ENCODE data around the gene CARD10. TPM values are rescaled to one million over a fixed set of nuclear protein-coding genes. Genes with fewer than 3 reads are reported as not detected.

Gene CARD10
- total RNA-seq, 1 experiment from 2014 or later = 26.5 TPM

DNA sequence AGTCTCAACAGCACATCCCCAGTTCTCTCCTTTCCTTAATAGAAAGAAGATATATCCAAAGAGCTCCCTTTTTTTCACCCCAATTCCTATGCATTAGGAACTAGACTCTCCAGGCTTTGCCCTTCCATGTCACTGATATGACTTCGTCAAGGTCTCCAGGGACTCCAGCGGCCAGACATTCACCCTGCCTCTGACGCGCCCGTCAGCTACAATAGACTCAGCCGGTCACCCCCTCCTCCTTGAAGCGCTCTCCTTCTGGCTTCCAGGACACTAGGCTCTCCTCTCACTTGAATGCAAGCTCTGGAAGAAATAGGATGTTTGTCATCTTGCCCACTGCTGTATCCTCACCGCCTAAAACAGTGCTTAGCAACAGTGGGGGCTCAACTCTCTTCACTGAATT, 77.1 kb downstream of the CARD10 start:
- BruUV-seq (replicated peaks) = no TSS peak
- POLR2A ChIA-PET = interaction anchor here (0.6 to 0.7 kb wide), 2 partner anchors 25 to 1420 kb away, joined by 3 to 8 read pairs; no protein-coding TSS in a partner anchor
- no peak for DNase-seq
- Mint-ChIP-seq H3K27ac (ENCODE audit: unreplicated experiment) (no peak overlapping the region), H3K4me3 (ENCODE audit: unreplicated experiment) (no peak overlapping the region), H3K27me3 (ENCODE audit: insufficient read depth, unreplicated experiment) (no peaks in the 10 kb centered on the region), H3K4me1 (ENCODE audit: low read depth, unreplicated experiment) (peaks cover 6% of the 10 kb centered on the region), H3K36me3 (ENCODE audit: insufficient read depth, unreplicated experiment) (no peaks in the 10 kb centered on the region), H3K9me3 (ENCODE audit: unreplicated experiment) (peaks cover 26% of the 10 kb centered on the region)
- TF ChIP-seq, protein P1, sequence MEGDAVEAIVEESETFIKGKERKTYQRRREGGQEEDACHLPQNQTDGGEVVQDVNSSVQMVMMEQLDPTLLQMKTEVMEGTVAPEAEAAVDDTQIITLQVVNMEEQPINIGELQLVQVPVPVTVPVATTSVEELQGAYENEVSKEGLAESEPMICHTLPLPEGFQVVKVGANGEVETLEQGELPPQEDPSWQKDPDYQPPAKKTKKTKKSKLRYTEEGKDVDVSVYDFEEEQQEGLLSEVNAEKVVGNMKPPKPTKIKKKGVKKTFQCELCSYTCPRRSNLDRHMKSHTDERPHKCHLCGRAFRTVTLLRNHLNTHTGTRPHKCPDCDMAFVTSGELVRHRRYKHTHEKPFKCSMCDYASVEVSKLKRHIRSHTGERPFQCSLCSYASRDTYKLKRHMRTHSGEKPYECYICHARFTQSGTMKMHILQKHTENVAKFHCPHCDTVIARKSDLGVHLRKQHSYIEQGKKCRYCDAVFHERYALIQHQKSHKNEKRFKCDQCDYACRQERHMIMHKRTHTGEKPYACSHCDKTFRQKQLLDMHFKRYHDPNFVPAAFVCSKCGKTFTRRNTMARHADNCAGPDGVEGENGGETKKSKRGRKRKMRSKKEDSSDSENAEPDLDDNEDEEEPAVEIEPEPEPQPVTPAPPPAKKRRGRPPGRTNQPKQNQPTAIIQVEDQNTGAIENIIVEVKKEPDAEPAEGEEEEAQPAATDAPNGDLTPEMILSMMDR (IDR thresholded peaks at IDR 0.05; ENCODE audit: insufficient read depth in 1 of 2, low read depth in 1 of 2, low read length in 1 of 2, severe bottlenecking in 1 of 2, unreplicated experiment in 1 of 2) = no peak
- intact Hi-C loops (cut with micrococcal nuclease; ENCODE audit: unreplicated experiment) = no loop called here
- H3K27me3 ChIP-seq (replicated peaks; ENCODE audit: control insufficient read depth, insufficient read depth, low read length) = no peaks in the 10 kb centered on the region
- peaks cover 8% of the 10 kb centered on the region; the same call in 1 of the 2 replicates for H3K9me3 ChIP-seq
- CTCF ChIA-PET = interaction anchor here (0.8 to 1.5 kb wide), 3 partner anchors 13 to 100 kb away, joined by 3 to 5 read pairs (median 4); no protein-coding TSS in a partner anchor
- no peak overlapping the region for H3K4me3 ChIP-seq (ENCODE audit: low read depth, low read length)
- H3K36me3 ChIP-seq (ENCODE audit: control insufficient read depth, insufficient read depth, low read length) = no peaks in the 10 kb centered on the region
- no peaks in the 10 kb centered on the region for H3K4me1 ChIP-seq

DNA sequence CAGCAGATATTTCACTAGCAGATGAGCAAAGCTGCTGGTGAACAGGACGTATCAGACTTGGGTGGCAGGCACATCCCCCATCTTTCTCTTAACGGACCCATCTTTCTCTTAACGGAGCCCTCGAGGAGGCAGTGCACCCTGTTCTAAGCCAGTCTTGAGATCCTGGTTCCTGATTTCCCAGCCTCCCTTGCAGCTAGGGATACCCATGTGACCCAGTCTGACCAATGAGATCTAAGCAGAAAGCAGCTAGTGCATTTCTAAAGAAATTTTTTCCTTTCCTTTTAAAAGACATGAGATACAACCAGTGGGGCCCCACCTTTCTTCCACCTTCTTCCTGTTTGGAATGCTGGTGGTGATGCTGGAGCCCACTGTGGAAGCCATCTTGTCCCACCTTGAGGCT, 78.3 kb downstream of the CARD10 start:
- Mint-ChIP-seq H3K27ac (ENCODE audit: unreplicated experiment) (no peak overlapping the region), H3K4me1 (ENCODE audit: low read depth, unreplicated experiment) (peaks cover 6% of the 10 kb centered on the region), H3K4me3 (ENCODE audit: unreplicated experiment) (no peak overlapping the region), H3K9me3 (ENCODE audit: unreplicated experiment) (peaks cover 26% of the 10 kb centered on the region), H3K27me3 (ENCODE audit: insufficient read depth, unreplicated experiment) (no peaks in the 10 kb centered on the region), H3K36me3 (ENCODE audit: insufficient read depth, unreplicated experiment) (no peaks in the 10 kb centered on the region)
- H3K27me3 ChIP-seq (replicated peaks; ENCODE audit: control insufficient read depth, insufficient read depth, low read length) = no peaks in the 10 kb centered on the region
- no peaks in the 10 kb centered on the region for H3K4me1 ChIP-seq
- no TSS peak for BruUV-seq (replicated peaks)
- DNase-seq = no peak
- CTCF ChIA-PET = interaction anchor here (1.5 kb wide), 1 partner anchor 16 kb away, joined by 5 read pairs; no protein-coding TSS in a partner anchor
- no peaks in the 10 kb centered on the region for H3K36me3 ChIP-seq (ENCODE audit: control insufficient read depth, insufficient read depth, low read length)
- intact Hi-C loops (cut with micrococcal nuclease; ENCODE audit: unreplicated experiment) = no loop called here
- POLR2A ChIA-PET = no interaction called here
- H3K4me3 ChIP-seq (ENCODE audit: low read depth, low read length) = no peak overlapping the region
- TF ChIP-seq, protein P1 (IDR thresholded peaks at IDR 0.05; ENCODE audit: insufficient read depth in 1 of 2, low read depth in 1 of 2, low read length in 1 of 2, severe bottlenecking in 1 of 2, unreplicated experiment in 1 of 2) = no peak
- peaks cover 8% of the 10 kb centered on the region; the same call in 1 of the 2 replicates for H3K9me3 ChIP-seq

Other genes with a start within 250 kb of the CARD10 start
- not detected in 2 replicates for gene CYTH4, start 236.9 kb downstream of the CARD10 start, total RNA-seq (2022)
- 4.0 and 4.6 TPM in 2 replicates for gene ELFN2, start 91.9 kb downstream of the CARD10 start, total RNA-seq (2022)
- 3.6 TPM in 2 replicates for gene MFNG, start 33.0 kb downstream of the CARD10 start, total RNA-seq (2022)
- 75.0 and 76.1 TPM in 2 replicates for gene CDC42EP1, start 41.1 kb upstream of the CARD10 start, total RNA-seq (2022)
- 33.2 and 35.2 TPM in 2 replicates for gene LGALS2, start 60.7 kb upstream of the CARD10 start, total RNA-seq (2022)
- gene GGA1, start 89.4 kb upstream of the CARD10 start, total RNA-seq (2022) = 65.7 and 72.8 TPM in 2 replicates
- 19.8 and 20.7 TPM in 2 replicates for gene SH3BP1, start 120.3 kb upstream of the CARD10 start, total RNA-seq (2022)
- 24.1 and 24.5 TPM in 2 replicates for gene PDXP, start 139.3 kb upstream of the CARD10 start, total RNA-seq (2022)
- gene LGALS1, start 156.2 kb upstream of the CARD10 start, total RNA-seq (2022) = 3.2 and 4.8 TPM in 2 replicates
- 20.2 and 22.3 TPM in 2 replicates for gene NOL12, start 166.9 kb upstream of the CARD10 start, total RNA-seq (2022)
- 30.7 and 38.4 TPM in 2 replicates for gene TRIOBP, start 177.6 kb upstream of the CARD10 start, total RNA-seq (2022)